Activated T-cell treated with anti-CD3 and anti-CD28 coated beads, Interleukin-2, amount 50 U/mL, for 4 hours (primary cell): Measurements from ENCODE around the gene AKAP4. TPM values are rescaled to one million over a fixed set of nuclear protein-coding genes. Genes with fewer than 3 reads are reported as not detected.

ENCODE experiments used
- ATAC-seq, 2 donors: fragments of 200-7000 bp; cut with Tn5 transposase; one replicate each; pipeline ENCODE4 v1.10.0; 2021
- DNase-seq: peaks from one replicate; pipeline ENCODE4 v3.0.0-alpha.2; 2020
- H3K27me3 Mint-ChIP-seq: one replicate; pipeline ENCODE4 v1.8.0; 2021; ENCODE audit warnings: low read depth, mixed read lengths
- H3K36me3 Mint-ChIP-seq: one replicate; pipeline ENCODE4 v1.8.0; 2022; ENCODE audit warnings: mixed read lengths; ENCODE audit not compliant: insufficient read depth
- H3K4me1 Mint-ChIP-seq: one replicate; pipeline ENCODE4 v1.8.0; 2021; ENCODE audit warnings: low read depth, mixed read lengths
- H3K4me3 Mint-ChIP-seq: one replicate; pipeline ENCODE4 v1.8.0; 2021; ENCODE audit warnings: mild to moderate bottlenecking, moderate library complexity, mixed read lengths
- H3K9me3 Mint-ChIP-seq: one replicate; pipeline ENCODE4 v1.8.0; 2021; ENCODE audit warnings: mixed read lengths
- total RNA-seq, 3 donors: library from RNA; stranded (reverse); gene quantifications; one replicate each; pipeline ENCODE4 v1.2.1, GENCODE V29; 2021

Gene AKAP4
- total RNA-seq, result not detected

GRCh38 chrX:50200907-50201306 lies at the start of gene AKAP4:
TSS of gene AKAP4 (minus strand) at chrX:50201007. CDS start at chrX:50200889, 118 bp downstream.
- DNase-seq (no peak), ATAC-seq (no peak)
- H3K4me3 Mint-ChIP-seq, result no peak within 1 kb of the TSS
- peaks cover 9% of the 10 kb centered on the region for H3K27me3 Mint-ChIP-seq
- H3K4me1 Mint-ChIP-seq, result peaks cover 10% of the 10 kb centered on the region
- no peaks in the 10 kb centered on the region for H3K9me3 Mint-ChIP-seq
- no peaks in the 10 kb centered on the region for H3K36me3 Mint-ChIP-seq

- Mint-ChIP-seq H3K4me3 (no peak overlapping the region), H3K27me3 (no peaks in the 10 kb centered on the region), H3K36me3 (no peaks in the 10 kb centered on the region), H3K9me3 (no peaks in the 10 kb centered on the region), H3K4me1 (no peaks in the 10 kb centered on the region)
- DNase-seq (no peak), ATAC-seq (no peak)
Measured at GRCh38 chrX:50211510-50211909, 10.7 kb upstream of the AKAP4 start.

GRCh38 chrX:50206753-50207152 lies 5.9 kb upstream of the AKAP4 start:
- no peaks in the 10 kb centered on the region for H3K9me3 Mint-ChIP-seq
- H3K36me3 Mint-ChIP-seq, result no peaks in the 10 kb centered on the region
- no peak overlapping the region for H3K4me3 Mint-ChIP-seq
- no peak for DNase-seq
- H3K4me1 Mint-ChIP-seq, result peaks cover 10% of the 10 kb centered on the region
- ATAC-seq, result no peak
- H3K27me3 Mint-ChIP-seq, result no peaks in the 10 kb centered on the region

- no peaks in the 10 kb centered on the region for H3K9me3 Mint-ChIP-seq
- peak; percentile 97 to 99 for ATAC-seq
- H3K27me3 Mint-ChIP-seq, result no peaks in the 10 kb centered on the region
Measured at GRCh38 chrX:50204364-50204899, 3.6 kb upstream of the AKAP4 start, which contains the start of gene CCNB3. TSS of gene CCNB3 (plus strand) at chrX:50204765. CDS start at chrX:50285164, 80,399 bp downstream.

GRCh38 chrX:50202539-50202938 lies 1.7 kb upstream of the AKAP4 start:
- Mint-ChIP-seq H3K4me3 (no peak overlapping the region), H3K4me1 (peaks cover 10% of the 10 kb centered on the region), H3K36me3 (no peaks in the 10 kb centered on the region), H3K27me3 (peaks cover 9% of the 10 kb centered on the region), H3K9me3 (no peaks in the 10 kb centered on the region)
- no peak for ATAC-seq
- DNase-seq, result no peak

More at GRCh38 chrX:50204364-50204899, 3.6 kb upstream of the AKAP4 start, which contains the start of gene CCNB3:
- H3K4me3 Mint-ChIP-seq, result peak within 1 kb of the TSS; percentile 84
- H3K4me1 Mint-ChIP-seq, result peaks cover 10% of the 10 kb centered on the region
- DNase-seq, result peak; percentile 56
- no peaks in the 10 kb centered on the region for H3K36me3 Mint-ChIP-seq

- H3K4me1 Mint-ChIP-seq, result peaks cover under 1% of the 10 kb centered on the region
- DNase-seq (no peak), ATAC-seq (no peak)
- no peak overlapping the region for H3K4me3 Mint-ChIP-seq
- H3K9me3 Mint-ChIP-seq, result no peaks in the 10 kb centered on the region
- H3K36me3 Mint-ChIP-seq, result no peaks in the 10 kb centered on the region
- peaks cover 11% of the 10 kb centered on the region for H3K27me3 Mint-ChIP-seq
Measured at GRCh38 chrX:50198348-50198747, 2.5 kb downstream of the AKAP4 start.

GRCh38 chrX:50188859-50189600 lies 11.8 kb downstream of the AKAP4 start:
- H3K27me3 Mint-ChIP-seq, result peaks cover 2% of the 10 kb centered on the region
- ATAC-seq (no peak), DNase-seq (no peak)
- no peaks in the 10 kb centered on the region for H3K9me3 Mint-ChIP-seq
- H3K4me1 Mint-ChIP-seq, result no peaks in the 10 kb centered on the region
- H3K36me3 Mint-ChIP-seq, result no peaks in the 10 kb centered on the region
- no peak overlapping the region for H3K4me3 Mint-ChIP-seq

- Mint-ChIP-seq H3K36me3 (no peaks in the 10 kb centered on the region), H3K9me3 (no peaks in the 10 kb centered on the region), H3K27me3 (no peaks in the 10 kb centered on the region), H3K4me3 (no peak overlapping the region), H3K4me1 (no peaks in the 10 kb centered on the region)
- no peak for DNase-seq
- ATAC-seq, result no peak
Measured at GRCh38 chrX:50183891-50184290, 16.9 kb downstream of the AKAP4 start.

- Mint-ChIP-seq H3K4me3 (no peak overlapping the region), H3K9me3 (no peaks in the 10 kb centered on the region), H3K36me3 (no peaks in the 10 kb centered on the region), H3K27me3 (no peaks in the 10 kb centered on the region), H3K4me1 (no peaks in the 10 kb centered on the region)
- DNase-seq (no peak), ATAC-seq (no peak)
Measured at GRCh38 chrX:50180073-50180940, 20.5 kb downstream of the AKAP4 start.

GRCh38 chrX:50169717-50170116 lies 31.1 kb downstream of the AKAP4 start:
- DNase-seq, result no peak
- Mint-ChIP-seq H3K4me3 (no peak overlapping the region), H3K9me3 (peaks cover 4% of the 10 kb centered on the region), H3K4me1 (peaks cover 12% of the 10 kb centered on the region), H3K27me3 (no peaks in the 10 kb centered on the region), H3K36me3 (no peaks in the 10 kb centered on the region)
- no peak for ATAC-seq

GRCh38 chrX:50168241-50168687 lies 32.5 kb downstream of the AKAP4 start:
- Mint-ChIP-seq H3K9me3 (no peaks in the 10 kb centered on the region), H3K27me3 (no peaks in the 10 kb centered on the region), H3K4me3 (no peak overlapping the region), H3K4me1 (peaks cover 12% of the 10 kb centered on the region), H3K36me3 (no peaks in the 10 kb centered on the region)
- DNase-seq, result no peak
- ATAC-seq, result peak; percentile 34 to 50

GRCh38 chrX:50167366-50167765 lies 33.4 kb downstream of the AKAP4 start:
- H3K4me3 Mint-ChIP-seq, result no peak overlapping the region
- ATAC-seq, result no peak
- no peaks in the 10 kb centered on the region for H3K9me3 Mint-ChIP-seq
- DNase-seq, result no peak
- peaks cover 12% of the 10 kb centered on the region for H3K4me1 Mint-ChIP-seq
- H3K36me3 Mint-ChIP-seq, result no peaks in the 10 kb centered on the region
- H3K27me3 Mint-ChIP-seq, result no peaks in the 10 kb centered on the region

GRCh38 chrX:50165727-50166126 lies 35.1 kb downstream of the AKAP4 start:
- ATAC-seq (no peak), DNase-seq (no peak)
- no peaks in the 10 kb centered on the region for H3K27me3 Mint-ChIP-seq
- no peaks in the 10 kb centered on the region for H3K36me3 Mint-ChIP-seq
- peaks cover 12% of the 10 kb centered on the region for H3K4me1 Mint-ChIP-seq
- no peaks in the 10 kb centered on the region for H3K9me3 Mint-ChIP-seq
- no peak overlapping the region for H3K4me3 Mint-ChIP-seq

GRCh38 chrX:50161127-50161526 lies 39.7 kb downstream of the AKAP4 start:
- ATAC-seq (no peak), DNase-seq (no peak)
- Mint-ChIP-seq H3K4me1 (no peaks in the 10 kb centered on the region), H3K9me3 (no peaks in the 10 kb centered on the region), H3K36me3 (no peaks in the 10 kb centered on the region), H3K4me3 (no peak overlapping the region), H3K27me3 (no peaks in the 10 kb centered on the region)
